Gastrocnemius medialis (tissue), 4 donors: ENCODE measurements around the gene ZBTB18. TPM values are rescaled to one million over a fixed set of nuclear protein-coding genes. Genes with fewer than 3 reads are reported as not detected.

ENCODE experiments used
- ATAC-seq, 2 donors: fragments of 150-250 bp; one replicate each; pipeline ENCODE4 v1.9.1; 2016
- DNase-seq, 2 donors: peaks; one replicate each; pipeline ENCODE4 v3.0.0-alpha.2; 2019
- H3K27ac ChIP-seq, 4 donors: fragments of 200-600 bp; sonication (generic); 1 replicate in 1 of 4; 2 replicates in 3 of 4; pipeline ENCODE4 v1.5.1; 2016 to 2018; ENCODE audit warnings: mild to moderate bottlenecking in 2 of 4, moderate library complexity in 1 of 4
- H3K27me3 ChIP-seq, 3 donors: fragments of 200-600 bp; sonication (generic) in 2 of 3; 1 replicate in 1 of 3; 2 replicates in 2 of 3; pipeline versions ENCODE4 v1.5.1 to v1.6.0; 2016 to 2019; ENCODE audit warnings: mild to moderate bottlenecking in 1 of 3, moderate library complexity in 1 of 3
- H3K36me3 ChIP-seq, 2 donors: fragments of 200-600 bp; sonication (generic) in 1 of 2; one replicate each; pipeline ENCODE4 v1.5.1; 2017 to 2018
- H3K4me1 ChIP-seq, 2 donors: fragments of 200-600 bp; sonication (generic) in 1 of 2; one replicate each; pipeline ENCODE4 v1.5.1; 2016 to 2017; ENCODE audit warnings: mild to moderate bottlenecking in 2 of 2
- H3K4me3 ChIP-seq, 4 donors: fragments of 200-600 bp; sonication (generic) in 3 of 4; 1 replicate in 1 of 4; 2 replicates in 3 of 4; pipeline ENCODE4 v1.5.1; 2016 to 2019; ENCODE audit warnings: mild to moderate bottlenecking in 2 of 4
- H3K9me3 ChIP-seq, 3 donors: fragments of 200-600 bp; sonication (generic) in 2 of 3; 1 replicate in 1 of 3; 2 replicates in 2 of 3; pipeline ENCODE4 v1.5.1; 2016 to 2019
- CTCF ChIP-seq, 5 experiments: fragments of 450-650 bp in 3 of 5; fragments of 200-600 bp in 2 of 5; sonication (generic) in 2 of 5; IDR thresholded peaks in 4 of 5; conservative IDR thresholded peaks in 1 of 5; 1 replicate in 4 of 5; 2 replicates in 1 of 5; pipeline ENCODE4 v1.5.1; 2016 to 2019; ENCODE audit warnings: antibody characterized with exemption in 5 of 5, mild to moderate bottlenecking in 3 of 5, moderate library complexity in 3 of 5
- POLR2A ChIP-seq, 2 donors: fragments of 450-650 bp; IDR thresholded peaks; one replicate each; pipeline ENCODE4 v1.6.1; 2017; ENCODE audit warnings: antibody characterized with exemption in 2 of 2, mild to moderate bottlenecking in 2 of 2, moderate library complexity in 2 of 2
- in situ Hi-C, 4 donors: fragments of 200-750 bp; cut with MboI; loops; one replicate each; pipeline versions ENCODE4 v1.15.0 to v1.8.0; 2017; ENCODE audit warnings: low sequenced_read_pairs in 4 of 4
- intact Hi-C: fragments of 100-400 bp; cut with DNase I; formaldehyde crosslinking; loops from one replicate; pipeline ENCODE4 v1.15.1; 2023; ENCODE audit warnings: low total_unique reads
- total RNA-seq, 4 donors: library from RNA; depleted of rRNA; stranded (reverse); fragments of >200 nt; gene quantifications; one replicate each; pipeline versions ENCODE4 v1.1.0 to v1.2.3, GENCODE V29; 2016

ZBTB18 gene
- total RNA-seq, 4 donors from 2014 or later = 48.2 to 60.7 (median 55.5) TPM

DNA sequence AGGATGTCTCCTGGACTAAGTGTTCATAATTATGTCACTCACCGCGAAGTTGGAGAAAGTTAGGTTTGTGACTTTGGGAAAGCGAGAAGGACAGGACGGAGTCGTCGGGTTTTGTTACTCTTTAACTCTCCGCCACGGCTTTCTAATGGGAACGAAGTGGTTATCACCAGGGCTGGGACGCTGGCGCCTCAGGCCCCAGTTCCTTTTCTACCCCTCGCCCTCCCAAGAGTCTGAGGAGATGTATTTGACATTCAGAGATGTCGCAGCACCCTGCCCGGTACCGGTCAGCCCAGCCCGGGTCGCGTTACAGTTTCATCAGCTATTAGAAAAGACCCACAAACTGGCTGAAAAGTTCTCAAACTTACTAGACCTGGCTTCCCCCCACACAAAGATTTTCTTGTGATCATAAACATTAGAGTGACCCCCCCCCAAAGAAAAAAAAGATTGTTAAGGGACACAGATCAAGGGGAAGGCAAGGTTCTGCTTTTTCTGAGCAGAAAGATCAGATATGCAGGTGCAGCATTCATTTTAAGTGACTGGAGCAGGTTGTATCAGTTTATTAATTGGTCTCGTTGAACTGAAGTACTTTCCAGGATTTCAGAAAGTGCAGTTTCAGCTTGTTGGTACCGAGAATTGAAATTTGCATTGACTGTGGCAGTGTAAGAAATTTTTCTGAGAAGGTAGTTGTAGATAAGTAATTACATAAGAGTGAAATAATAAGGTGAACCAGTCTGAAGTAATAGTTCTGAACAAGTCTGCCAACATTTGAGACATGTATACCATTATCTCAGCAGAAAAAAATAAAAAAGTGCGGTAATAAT lies 859 bp upstream of the ZBTB18 start:
- intact Hi-C loops (no loop called here), in situ Hi-C loops (loop anchor here in 1 of 4 donors (25.0 kb wide), 1 partner anchor 187 kb away; no protein-coding TSS in a partner anchor)
- Histone ChIP-seq H3K4me3 (peak overlapping the region; percentile 65 to 72 (median 70)), H3K36me3 (peaks cover 0 to 14% of the 10 kb centered on the region in 2 donors), H3K4me1 (peaks cover 32 to 48% of the 10 kb centered on the region in 2 donors), H3K9me3 (no peaks in the 10 kb centered on the region), H3K27me3 (no peaks in the 10 kb centered on the region), H3K27ac (peak overlapping the region; percentile 75 to 90 (median 86))
- no peak for ATAC-seq
- peak in 1 of 2 donors; percentile 6 for TF ChIP-seq POLR2A (IDR thresholded peaks at IDR 0.05)
- no peak for TF ChIP-seq CTCF (IDR thresholded peaks at IDR 0.05 in 4 of 5, conservative IDR thresholded peaks at IDR 0.05 in 1 of 5)
- peak in 1 of 2 donors; percentile 17 for DNase-seq

DNA sequence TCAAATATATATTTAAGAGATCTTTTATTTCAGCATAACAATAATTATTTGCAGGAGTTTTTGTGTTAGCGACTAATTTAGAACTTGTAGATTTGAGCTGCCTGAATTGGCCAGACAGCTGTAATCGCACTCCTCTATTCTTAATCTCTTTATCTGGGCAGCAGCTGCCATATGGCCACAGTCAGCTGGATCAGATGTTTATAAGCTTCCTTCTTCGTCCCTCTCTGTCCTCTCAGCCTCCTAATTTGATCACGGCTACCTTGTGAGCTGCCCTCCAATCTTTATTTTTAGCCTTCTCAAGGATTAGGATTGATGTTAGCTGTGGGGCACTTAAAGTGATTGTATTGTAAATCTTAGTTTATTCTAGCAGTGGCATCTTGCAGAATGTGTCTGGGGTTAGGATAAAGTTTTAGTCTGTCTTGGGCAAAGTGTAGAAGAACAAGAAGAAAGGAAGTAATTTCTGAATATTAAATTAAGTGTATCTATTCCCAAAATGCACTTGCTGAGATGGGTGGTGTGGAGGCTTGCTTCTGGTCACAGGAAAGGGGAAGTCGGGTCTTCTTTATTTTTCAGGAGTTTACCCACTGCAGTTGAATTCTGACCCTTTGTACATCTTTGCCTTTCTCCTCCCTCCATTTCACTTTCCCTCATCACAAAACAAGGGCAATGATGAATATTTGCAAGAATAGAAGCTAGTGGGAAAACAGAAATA lies 1.1 kb downstream of the ZBTB18 start:
- peak overlapping the region; percentile 75 to 90 (median 86) for H3K27ac ChIP-seq
- TF ChIP-seq POLR2A (IDR thresholded peaks at IDR 0.05) (no peak), CTCF (IDR thresholded peaks at IDR 0.05 in 4 of 5, conservative IDR thresholded peaks at IDR 0.05 in 1 of 5) (no peak)
- H3K27me3 ChIP-seq = no peaks in the 10 kb centered on the region
- ATAC-seq (peak in 1 of 2 donors; percentile 31), DNase-seq (peak in 1 of 2 donors; percentile 32)
- H3K4me1 ChIP-seq = peaks cover 36 to 54% of the 10 kb centered on the region in 2 donors
- in situ Hi-C loops = loop anchor here in 1 of 4 donors (25.0 kb wide), 1 partner anchor 185 kb away; no protein-coding TSS in a partner anchor
- intact Hi-C loops = loop anchor here (2.0 kb wide), 1 partner anchor 601 kb away; the partner anchor contains the start of gene DESI2
- H3K4me3 ChIP-seq = peak overlapping the region in 3 of 4 donors; percentile 2 to 71 (median 4)
- H3K9me3 ChIP-seq = no peaks in the 10 kb centered on the region
- H3K36me3 ChIP-seq = peaks cover 0 to 21% of the 10 kb centered on the region in 2 donors

GRCh38 chr1:244052728-244053312 lies 1.7 kb downstream of the ZBTB18 start:
- Histone ChIP-seq H3K4me1 (peaks cover 36 to 53% of the 10 kb centered on the region in 2 donors), H3K9me3 (no peaks in the 10 kb centered on the region), H3K36me3 (peaks cover 0 to 21% of the 10 kb centered on the region in 2 donors), H3K27ac (peak overlapping the region; percentile 75 to 90 (median 86)), H3K27me3 (no peaks in the 10 kb centered on the region), H3K4me3 (no peak overlapping the region)
- no peak for TF ChIP-seq CTCF (IDR thresholded peaks at IDR 0.05 in 4 of 5, conservative IDR thresholded peaks at IDR 0.05 in 1 of 5)
- no peak for TF ChIP-seq POLR2A (IDR thresholded peaks at IDR 0.05)
- ATAC-seq (no peak), DNase-seq (no peak)
- intact Hi-C loops = loop anchor here (2.0 kb wide), 1 partner anchor 600 kb away; the partner anchor contains the start of gene DESI2
- in situ Hi-C loops = loop anchor here in 1 of 4 donors (25.0 kb wide), 1 partner anchor 184 kb away; no protein-coding TSS in a partner anchor

- intact Hi-C loops = loop anchor here (2.0 kb wide), 1 partner anchor 599 kb away; the partner anchor contains the start of gene DESI2
- in situ Hi-C loops = loop anchor here in 1 of 4 donors (25.0 kb wide), 1 partner anchor 183 kb away; no protein-coding TSS in a partner anchor
- H3K4me1 ChIP-seq = peaks cover 36 to 53% of the 10 kb centered on the region in 2 donors
Observed at GRCh38 chr1:244053831-244054230, 2.7 kb downstream of the ZBTB18 start.

More at GRCh38 chr1:244053831-244054230, 2.7 kb downstream of the ZBTB18 start:
- DNase-seq (no peak), ATAC-seq (no peak)
- TF ChIP-seq CTCF (IDR thresholded peaks at IDR 0.05 in 4 of 5, conservative IDR thresholded peaks at IDR 0.05 in 1 of 5) (no peak), POLR2A (IDR thresholded peaks at IDR 0.05) (no peak)
- Histone ChIP-seq H3K9me3 (no peaks in the 10 kb centered on the region), H3K27me3 (no peaks in the 10 kb centered on the region), H3K4me3 (no peak overlapping the region), H3K27ac (peak overlapping the region in 3 of 4 donors; percentile 13 to 90 (median 84)), H3K36me3 (peaks cover 0 to 21% of the 10 kb centered on the region in 2 donors)
